ENCODE data around the gene DLX2. TPM values are rescaled to one million over a fixed set of nuclear protein-coding genes. Genes with fewer than 3 reads are reported as not detected.

Gene DLX2
- total RNA-seq, 4 donors from 2014 or later, result not detected

DNA sequence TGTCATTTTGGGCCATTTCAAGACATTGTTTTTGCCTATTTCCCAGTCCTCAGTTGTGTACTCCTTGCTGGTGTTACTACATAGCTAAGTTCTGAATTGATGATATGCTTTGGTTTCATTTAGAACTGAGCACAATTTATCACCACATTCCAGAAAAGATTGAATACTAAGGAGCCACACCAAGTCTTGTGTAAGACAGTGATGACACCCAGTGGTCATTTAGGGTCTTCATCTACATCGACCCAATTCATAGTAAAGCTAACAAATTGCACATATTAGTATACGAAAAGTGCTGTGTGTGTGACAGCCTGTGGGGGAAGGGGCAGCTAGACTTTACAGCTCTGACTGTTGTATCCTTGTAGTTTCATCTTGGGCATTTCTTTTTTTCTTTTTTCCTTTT lies 10.9 kb upstream of the DLX2 start:
- H3K36me3 ChIP-seq, result no peaks in the 10 kb centered on the region
- no peak for DNase-seq
- peaks cover 0 to 7% of the 10 kb centered on the region in 2 donors for H3K27me3 ChIP-seq
- no peak overlapping the region for H3K27ac ChIP-seq
- TF ChIP-seq, protein P1, sequence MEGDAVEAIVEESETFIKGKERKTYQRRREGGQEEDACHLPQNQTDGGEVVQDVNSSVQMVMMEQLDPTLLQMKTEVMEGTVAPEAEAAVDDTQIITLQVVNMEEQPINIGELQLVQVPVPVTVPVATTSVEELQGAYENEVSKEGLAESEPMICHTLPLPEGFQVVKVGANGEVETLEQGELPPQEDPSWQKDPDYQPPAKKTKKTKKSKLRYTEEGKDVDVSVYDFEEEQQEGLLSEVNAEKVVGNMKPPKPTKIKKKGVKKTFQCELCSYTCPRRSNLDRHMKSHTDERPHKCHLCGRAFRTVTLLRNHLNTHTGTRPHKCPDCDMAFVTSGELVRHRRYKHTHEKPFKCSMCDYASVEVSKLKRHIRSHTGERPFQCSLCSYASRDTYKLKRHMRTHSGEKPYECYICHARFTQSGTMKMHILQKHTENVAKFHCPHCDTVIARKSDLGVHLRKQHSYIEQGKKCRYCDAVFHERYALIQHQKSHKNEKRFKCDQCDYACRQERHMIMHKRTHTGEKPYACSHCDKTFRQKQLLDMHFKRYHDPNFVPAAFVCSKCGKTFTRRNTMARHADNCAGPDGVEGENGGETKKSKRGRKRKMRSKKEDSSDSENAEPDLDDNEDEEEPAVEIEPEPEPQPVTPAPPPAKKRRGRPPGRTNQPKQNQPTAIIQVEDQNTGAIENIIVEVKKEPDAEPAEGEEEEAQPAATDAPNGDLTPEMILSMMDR (IDR thresholded peaks at IDR 0.05), result peak in 3 of 4 experiments; percentile 17 to 43 (median 35)
- no peak for TF ChIP-seq POLR2A (IDR thresholded peaks at IDR 0.05)
- no peak overlapping the region for H3K4me3 ChIP-seq
- no peaks in the 10 kb centered on the region for H3K9me3 ChIP-seq
- no peaks in the 10 kb centered on the region for H3K4me1 ChIP-seq
- intact Hi-C loops (cut with DNase I; ENCODE audit: low total_unique reads), result no loop called here

GRCh38 chr2:172109988-172110811 lies 7.5 kb upstream of the DLX2 start:
- Histone ChIP-seq H3K36me3 (no peaks in the 10 kb centered on the region), H3K4me3 (no peak overlapping the region), H3K27ac (no peak overlapping the region), H3K9me3 (no peaks in the 10 kb centered on the region), H3K4me1 (no peaks in the 10 kb centered on the region), H3K27me3 (peaks cover 18 to 39% of the 10 kb centered on the region in 2 donors)
- TF ChIP-seq, protein P1 (IDR thresholded peaks at IDR 0.05), result no peak
- no peak for TF ChIP-seq POLR2A (IDR thresholded peaks at IDR 0.05)
- DNase-seq, result no peak
- intact Hi-C loops (cut with DNase I; ENCODE audit: low total_unique reads), result no loop called here

GRCh38 chr2:172109256-172109987 lies 6.7 kb upstream of the DLX2 start:
- no peak for DNase-seq
- Histone ChIP-seq H3K27me3 (peaks cover 23 to 47% of the 10 kb centered on the region in 2 donors), H3K9me3 (no peaks in the 10 kb centered on the region), H3K4me3 (no peak overlapping the region), H3K27ac (no peak overlapping the region), H3K4me1 (no peaks in the 10 kb centered on the region), H3K36me3 (no peaks in the 10 kb centered on the region)
- intact Hi-C loops (cut with DNase I; ENCODE audit: low total_unique reads), result no loop called here
- TF ChIP-seq, protein P1 (IDR thresholded peaks at IDR 0.05), result no peak
- no peak for TF ChIP-seq POLR2A (IDR thresholded peaks at IDR 0.05)

GRCh38 chr2:172108587-172108930 lies 5.9 kb upstream of the DLX2 start:
- no peak for DNase-seq
- H3K4me3 ChIP-seq, result no peak overlapping the region
- no peaks in the 10 kb centered on the region for H3K9me3 ChIP-seq
- no peaks in the 10 kb centered on the region for H3K36me3 ChIP-seq
- no peaks in the 10 kb centered on the region for H3K4me1 ChIP-seq
- peaks cover 31 to 56% of the 10 kb centered on the region in 2 donors for H3K27me3 ChIP-seq
- H3K27ac ChIP-seq, result no peak overlapping the region
- TF ChIP-seq, protein P1 (IDR thresholded peaks at IDR 0.05), result no peak
- TF ChIP-seq POLR2A (IDR thresholded peaks at IDR 0.05), result no peak
- intact Hi-C loops (cut with DNase I; ENCODE audit: low total_unique reads), result no loop called here
